Liver (tissue), 9 donors: ENCODE data around the gene FOXP3. TPM values are rescaled to one million over a fixed set of nuclear protein-coding genes. Genes with fewer than 3 reads are reported as not detected.

Experiments
- DNase-seq: peaks from one replicate; pipeline ENCODE4 v3.0.0-alpha.2; 2017; ENCODE audit warnings: low spot score
- H3K27ac ChIP-seq, 2 donors: one replicate each; pipeline ENCODE4 v1.7.0; 2013; ENCODE audit warnings: inconsistent platforms in 2 of 2, low read length in 2 of 2, control low read depth in 1 of 2, low read depth in 1 of 2, mild to moderate bottlenecking in 1 of 2
- H3K27me3 ChIP-seq, 4 donors: one replicate each; pipeline versions ENCODE4 v1.6.1 to v1.7.0; 2013; ENCODE audit warnings: low read length in 3 of 4, inconsistent platforms in 1 of 4, mild to moderate bottlenecking in 1 of 4, moderate library complexity in 1 of 4; ENCODE audit not compliant: control insufficient read depth in 4 of 4, insufficient read depth in 4 of 4
- H3K36me3 ChIP-seq, 4 donors: one replicate each; pipeline versions ENCODE4 v1.6.1 to v1.7.0; 2013; ENCODE audit warnings: low read length in 3 of 4, mild to moderate bottlenecking in 3 of 4, low read depth in 1 of 4, moderate library complexity in 1 of 4; ENCODE audit not compliant: control insufficient read depth in 4 of 4, insufficient read depth in 3 of 4
- H3K4me1 ChIP-seq, 4 donors: one replicate each; pipeline versions ENCODE4 v1.6.1 to v1.7.0; 2013; ENCODE audit warnings: low read length in 3 of 4, mild to moderate bottlenecking in 3 of 4, moderate library complexity in 1 of 4; ENCODE audit not compliant: control insufficient read depth in 4 of 4, insufficient read depth in 4 of 4
- H3K4me3 ChIP-seq, 3 donors: one replicate each; pipeline versions ENCODE4 v1.6.1 to v1.7.0; 2013; ENCODE audit warnings: low read length in 3 of 3, control low read depth in 1 of 3, low read depth in 1 of 3, mild to moderate bottlenecking in 1 of 3
- H3K9ac ChIP-seq, 2 donors: one replicate each; pipeline ENCODE4 v1.7.0; 2013; ENCODE audit warnings: low read length in 2 of 2, mild to moderate bottlenecking in 2 of 2, moderate library complexity in 2 of 2, control low read depth in 1 of 2, low read depth in 1 of 2
- H3K9me3 ChIP-seq, 4 donors: one replicate each; pipeline versions ENCODE4 v1.6.1 to v1.7.0; 2013; ENCODE audit warnings: low read length in 3 of 4; ENCODE audit not compliant: control insufficient read depth in 4 of 4
- EGR1 ChIP-seq, 2 donors: IDR thresholded peaks; 2 replicates each; pipeline ENCODE4 v1.6.1; 2016 to 2018; ENCODE audit warnings: antibody characterized with exemption in 2 of 2, low read depth in 2 of 2
- FOXA2 ChIP-seq: IDR thresholded peaks from 2 replicates; pipeline ENCODE4 v1.6.1; 2016; ENCODE audit warnings: antibody characterized with exemption
- GABPA ChIP-seq, 2 donors: IDR thresholded peaks in 1 of 2; conservative IDR thresholded peaks in 1 of 2; 2 replicates each; pipeline ENCODE4 v1.6.1; 2016; ENCODE audit warnings: antibody characterized with exemption in 2 of 2, mild to moderate bottlenecking in 1 of 2, moderate library complexity in 1 of 2
- HNF4A ChIP-seq, 2 donors: conservative IDR thresholded peaks; 2 replicates each; pipeline ENCODE4 v1.6.1; 2016; ENCODE audit warnings: antibody characterized with exemption in 2 of 2, mild to moderate bottlenecking in 2 of 2
- HNF4G ChIP-seq: IDR thresholded peaks from 2 replicates; pipeline ENCODE4 v1.6.1; 2016; ENCODE audit warnings: antibody characterized with exemption
- JUND ChIP-seq, 2 donors: IDR thresholded peaks; 2 replicates each; pipeline ENCODE4 v1.6.1; 2016; ENCODE audit warnings: antibody characterized with exemption in 2 of 2
- NR2F2 ChIP-seq: IDR thresholded peaks from 2 replicates; pipeline ENCODE4 v1.6.1; 2016; ENCODE audit warnings: antibody characterized with exemption
- RAD21 ChIP-seq, 2 donors: IDR thresholded peaks; 2 replicates each; pipeline ENCODE4 v1.6.1; 2016; ENCODE audit warnings: antibody characterized with exemption in 2 of 2, mild to moderate bottlenecking in 2 of 2
- RXRA ChIP-seq, 2 donors: IDR thresholded peaks; 2 replicates each; pipeline ENCODE4 v1.6.1; 2017 to 2018; ENCODE audit warnings: antibody characterized with exemption in 2 of 2, mild to moderate bottlenecking in 1 of 2
- SP1 ChIP-seq: IDR thresholded peaks from 2 replicates; pipeline ENCODE4 v1.6.1; 2018; ENCODE audit warnings: antibody characterized with exemption, mild to moderate bottlenecking
- TAF1 ChIP-seq: conservative IDR thresholded peaks from 2 replicates; pipeline ENCODE4 v1.6.1; 2016; ENCODE audit warnings: antibody characterized with exemption, mild to moderate bottlenecking
- WGBS: extraction: QIAGEN DNeasy Blood & Tissue Kit; methylation state at CpG from one replicate; pipeline ENCODE4 v1.1.7; 2013; 5-methylcytosine and 5-hydroxymethylcytosine counted together
- polyA plus RNA-seq, 2 donors: library from polyadenylated mRNA; stranded (reverse) in 1 of 2; unstranded in 1 of 2; fragments of 200-250 nt in 1 of 2; fragments of >200 nt in 1 of 2; fragmentation: Nextera tagmentation in 1 of 2; extraction: Ambion mirVana in 1 of 2; gene quantifications; one replicate each; pipeline versions ENCODE4 v1.2.1 to v1.2.3, GENCODE V29; 2013 to 2015
- total RNA-seq, 2 donors: library from RNA; depleted of rRNA; stranded (reverse); fragments of >200 nt; gene quantifications; one replicate each; pipeline ENCODE4 v1.2.3, GENCODE V29; 2014
- TF ChIP-seq, protein P1 (sequence below): IDR thresholded peaks from 2 replicates; pipeline ENCODE4 v1.6.1; 2016; ENCODE audit warnings: antibody characterized with exemption, mild to moderate bottlenecking
- TF ChIP-seq, protein P2 (sequence below): IDR thresholded peaks from 2 replicates; pipeline ENCODE4 v1.6.1; 2016; ENCODE audit warnings: antibody characterized with exemption
- TF ChIP-seq, protein P3 (sequence below): IDR thresholded peaks from 2 replicates; pipeline ENCODE4 v1.6.1; 2016; ENCODE audit warnings: antibody characterized with exemption
- donor health status: healthy.
- donor health status: healthy.
- donor health status: healthy.
- donor health status: healthy.
- donor health status: healthy.

The FOXP3 gene
- total and polyA plus RNA-seq, 4 donors: 0.05 to 0.65 (median 0.19) TPM

DNA sequence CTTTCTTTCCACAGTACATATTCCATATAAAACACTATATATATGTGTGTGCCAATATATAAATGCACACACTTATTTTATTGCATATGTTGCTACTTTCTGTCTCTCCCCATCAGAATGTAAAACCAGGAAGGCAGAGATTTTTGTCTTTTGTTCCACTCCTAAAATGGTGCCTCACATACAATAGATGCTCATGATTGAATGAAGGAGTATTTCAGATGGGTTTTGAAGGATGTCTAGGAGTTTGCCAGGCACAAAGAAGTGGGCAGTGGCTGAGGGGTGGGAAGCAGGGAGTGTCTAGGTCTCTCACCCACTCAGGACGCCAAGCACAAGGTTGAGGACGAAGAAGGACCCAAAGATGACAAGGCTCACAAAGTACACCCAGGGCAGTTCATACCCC is 36.8 kb downstream of the FOXP3 start (continued):
- TF ChIP-seq, protein P1, sequence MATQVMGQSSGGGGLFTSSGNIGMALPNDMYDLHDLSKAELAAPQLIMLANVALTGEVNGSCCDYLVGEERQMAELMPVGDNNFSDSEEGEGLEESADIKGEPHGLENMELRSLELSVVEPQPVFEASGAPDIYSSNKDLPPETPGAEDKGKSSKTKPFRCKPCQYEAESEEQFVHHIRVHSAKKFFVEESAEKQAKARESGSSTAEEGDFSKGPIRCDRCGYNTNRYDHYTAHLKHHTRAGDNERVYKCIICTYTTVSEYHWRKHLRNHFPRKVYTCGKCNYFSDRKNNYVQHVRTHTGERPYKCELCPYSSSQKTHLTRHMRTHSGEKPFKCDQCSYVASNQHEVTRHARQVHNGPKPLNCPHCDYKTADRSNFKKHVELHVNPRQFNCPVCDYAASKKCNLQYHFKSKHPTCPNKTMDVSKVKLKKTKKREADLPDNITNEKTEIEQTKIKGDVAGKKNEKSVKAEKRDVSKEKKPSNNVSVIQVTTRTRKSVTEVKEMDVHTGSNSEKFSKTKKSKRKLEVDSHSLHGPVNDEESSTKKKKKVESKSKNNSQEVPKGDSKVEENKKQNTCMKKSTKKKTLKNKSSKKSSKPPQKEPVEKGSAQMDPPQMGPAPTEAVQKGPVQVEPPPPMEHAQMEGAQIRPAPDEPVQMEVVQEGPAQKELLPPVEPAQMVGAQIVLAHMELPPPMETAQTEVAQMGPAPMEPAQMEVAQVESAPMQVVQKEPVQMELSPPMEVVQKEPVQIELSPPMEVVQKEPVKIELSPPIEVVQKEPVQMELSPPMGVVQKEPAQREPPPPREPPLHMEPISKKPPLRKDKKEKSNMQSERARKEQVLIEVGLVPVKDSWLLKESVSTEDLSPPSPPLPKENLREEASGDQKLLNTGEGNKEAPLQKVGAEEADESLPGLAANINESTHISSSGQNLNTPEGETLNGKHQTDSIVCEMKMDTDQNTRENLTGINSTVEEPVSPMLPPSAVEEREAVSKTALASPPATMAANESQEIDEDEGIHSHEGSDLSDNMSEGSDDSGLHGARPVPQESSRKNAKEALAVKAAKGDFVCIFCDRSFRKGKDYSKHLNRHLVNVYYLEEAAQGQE: no peak

DNA sequence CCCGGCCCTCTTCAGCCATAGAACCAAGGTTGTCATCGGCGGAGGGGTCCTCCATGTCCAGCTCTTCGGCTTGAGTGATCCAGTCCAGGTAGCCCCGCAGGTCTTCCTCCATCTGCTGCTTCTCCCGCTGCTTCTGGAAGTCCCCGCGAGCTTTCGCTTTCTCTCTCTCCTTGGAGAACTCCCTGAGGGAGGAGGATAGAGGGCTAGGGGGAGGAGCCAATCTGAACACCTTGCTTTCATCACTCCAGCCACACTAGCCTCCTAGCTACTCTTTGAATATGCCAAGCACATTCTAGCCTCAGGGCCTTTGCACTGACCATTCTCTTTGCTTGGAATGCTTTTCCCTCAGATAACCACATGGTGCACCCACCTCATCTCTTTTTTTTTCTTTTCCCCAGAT is 37.6 kb downstream of the FOXP3 start:
- 91% methylated on average over 9 of the region's 9 CpGs for WGBS
- Histone ChIP-seq H3K36me3 (no peaks in the 10 kb centered on the region), H3K4me3 (no peak overlapping the region), H3K27ac (no peak overlapping the region), H3K27me3 (peaks cover 0 to 2% (median 0%) of the 10 kb centered on the region in 4 donors), H3K4me1 (no peaks in the 10 kb centered on the region), H3K9ac (no peak overlapping the region), H3K9me3 (no peaks in the 10 kb centered on the region)
- DNase-seq: no peak
- TF ChIP-seq FOXA2 (no peak), NR2F2 (no peak), SP1 (no peak), RXRA (IDR thresholded peaks at IDR 0.05) (no peak)
- TF ChIP-seq, protein P1: no peak

DNA sequence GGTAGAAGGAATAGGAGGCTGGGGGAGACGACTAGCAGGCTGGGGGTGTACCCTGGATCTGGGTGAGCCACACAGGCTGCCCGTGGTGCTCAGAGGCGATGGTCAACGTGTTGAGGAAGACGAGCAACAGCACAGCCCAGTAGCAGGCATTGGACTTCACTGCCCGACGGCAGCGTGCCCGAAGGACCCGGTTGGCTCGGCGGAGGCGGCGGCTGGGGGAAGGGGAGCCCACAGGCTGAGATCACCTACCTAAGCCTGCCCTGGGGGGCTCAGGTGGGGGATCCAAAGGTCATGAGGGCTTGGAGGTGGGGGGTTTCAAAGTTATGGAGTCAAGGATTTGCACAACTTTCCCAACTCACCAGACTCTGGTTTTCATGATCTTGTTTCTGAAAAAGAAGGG is 38.7 kb downstream of the FOXP3 start:
- Histone ChIP-seq H3K27me3 (peaks cover 0 to 2% (median 0%) of the 10 kb centered on the region in 4 donors), H3K36me3 (no peaks in the 10 kb centered on the region), H3K9me3 (no peaks in the 10 kb centered on the region), H3K27ac (no peak overlapping the region), H3K4me1 (no peaks in the 10 kb centered on the region), H3K4me3 (no peak overlapping the region), H3K9ac (no peak overlapping the region)
- no peak for DNase-seq
- 63% methylated on average over 14 of the region's 14 CpGs for WGBS
- TF ChIP-seq, protein P2, sequence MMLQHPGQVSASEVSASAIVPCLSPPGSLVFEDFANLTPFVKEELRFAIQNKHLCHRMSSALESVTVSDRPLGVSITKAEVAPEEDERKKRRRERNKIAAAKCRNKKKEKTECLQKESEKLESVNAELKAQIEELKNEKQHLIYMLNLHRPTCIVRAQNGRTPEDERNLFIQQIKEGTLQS: no peak
- no peak for TF ChIP-seq HNF4A (conservative IDR thresholded peaks at IDR 0.05)
- TF ChIP-seq TAF1: no peak
- no peak for TF ChIP-seq EGR1 (IDR thresholded peaks at IDR 0.05; ENCODE audit: low read depth in 2 of 2)
- no peak for TF ChIP-seq SP1
- TF ChIP-seq HNF4G: no peak
- TF ChIP-seq RAD21 (IDR thresholded peaks at IDR 0.05): no peak
- TF ChIP-seq, protein P1: no peak
- no peak for TF ChIP-seq GABPA (IDR thresholded peaks at IDR 0.05 in 1 of 2, conservative IDR thresholded peaks at IDR 0.05 in 1 of 2)
- TF ChIP-seq FOXA2: no peak
- TF ChIP-seq JUND (IDR thresholded peaks at IDR 0.05): no peak
- TF ChIP-seq, protein P3, sequence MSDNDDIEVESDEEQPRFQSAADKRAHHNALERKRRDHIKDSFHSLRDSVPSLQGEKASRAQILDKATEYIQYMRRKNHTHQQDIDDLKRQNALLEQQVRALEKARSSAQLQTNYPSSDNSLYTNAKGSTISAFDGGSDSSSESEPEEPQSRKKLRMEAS: no peak
